Endothelial cell of umbilical vein (primary cell): ENCODE data around the gene NUDC. TPM values are rescaled to one million over a fixed set of nuclear protein-coding genes. Genes with fewer than 3 reads are reported as not detected.

Experiments used
- BruUV-seq: library from RNA; stranded (reverse); fragments of 400-500 nt; replicated peaks from 2 replicates; lab custom pipeline; 2021; lab: Mats Ljungman, UMichigan
- CTCF ChIA-PET: fragments of 300-600, 350-600 bp; sonication (Branson Sonifier 250); formaldehyde crosslinking; loops from one replicate; lab custom pipeline; 2021; ENCODE audit warnings: antibody characterized with exemption, inconsistent platforms; lab: Charles Lee
- POLR2A ChIA-PET: fragments of 300-600, 350-600 bp; sonication (Branson Sonifier 250); formaldehyde crosslinking; loops from one replicate; lab custom pipeline; 2021; ENCODE audit warnings: antibody characterized with exemption, inconsistent platforms; lab: Charles Lee
- DNase-seq: peaks from one replicate; pipeline ENCODE4 v3.0.0-alpha.2; 2011; ENCODE audit warnings: low read depth, low spot score
- FAIRE-seq: peaks from 2 replicates; lab custom pipeline; 2011; peaks lifted over from hg19 to GRCh38; lab: Jason Lieb, UNC
- H2AFZ ChIP-seq: 2 replicates; pipeline ENCODE4 v1.6.0; 2012; ENCODE audit warnings: low read depth, low read length, control low read depth, inconsistent platforms
- H3K27ac ChIP-seq: 2 replicates; pipeline ENCODE4 v1.5.1; 2011; ENCODE audit warnings: low read depth, mild to moderate bottlenecking, control low read depth, low read length, moderate library complexity; ENCODE audit not compliant: insufficient read depth
- H3K27me3 ChIP-seq, 2 experiments: 2 replicates each; pipeline versions ENCODE4 v1.6.0 to v1.6.1; 2011; ENCODE audit warnings: low read length in 2 of 2, mixed read lengths in 1 of 2; ENCODE audit not compliant: control insufficient read depth in 2 of 2, insufficient read depth in 2 of 2
- H3K36me3 ChIP-seq, 2 experiments: 2 replicates in 1 of 2; 3 replicates in 1 of 2; pipeline ENCODE4 v1.5.1; 2011; ENCODE audit warnings: low read length in 2 of 2, mild to moderate bottlenecking in 1 of 2, moderate library complexity in 1 of 2; ENCODE audit not compliant: control insufficient read depth in 2 of 2, insufficient read depth in 2 of 2; ENCODE audit errors: extremely low read depth in 1 of 2
- H3K4me1 ChIP-seq: 3 replicates; pipeline ENCODE4 v1.5.1; 2011; ENCODE audit warnings: mild to moderate bottlenecking, low read length; ENCODE audit not compliant: control insufficient read depth, insufficient read depth; ENCODE audit errors: extremely low read depth
- H3K4me2 ChIP-seq: 2 replicates; pipeline ENCODE4 v1.6.1; 2011; ENCODE audit warnings: low read length, control low read depth, mixed read lengths; ENCODE audit not compliant: insufficient read depth
- H3K4me3 ChIP-seq, 3 experiments: fragments of 200-600 bp in 1 of 3; sonication (generic), shearing (Covaris generic) in 1 of 3; replicated peaks in 1 of 3; 2 replicates each; pipeline ENCODE4 v1.5.1; 2011 to 2016; ENCODE audit warnings: control low read depth in 3 of 3, low read length in 3 of 3, mild to moderate bottlenecking in 2 of 3, inconsistent platforms in 1 of 3, low read depth in 1 of 3, moderate library complexity in 1 of 3; ENCODE audit not compliant: insufficient read depth in 1 of 3
- H3K79me2 ChIP-seq: 2 replicates; pipeline ENCODE4 v1.6.0; 2012; ENCODE audit warnings: low read length, inconsistent platforms; ENCODE audit not compliant: control insufficient read depth, insufficient read depth
- H3K9ac ChIP-seq: replicated peaks from 2 replicates; pipeline ENCODE3; 2011; ENCODE audit warnings: low read length, control low read depth; ENCODE audit not compliant: insufficient read depth; ENCODE audit errors: extremely low read depth
- H3K9me1 ChIP-seq: replicated peaks from 3 replicates; pipeline ENCODE4 v1.6.0; 2011; ENCODE audit warnings: mild to moderate bottlenecking, low read length; ENCODE audit not compliant: control insufficient read depth, insufficient read depth; ENCODE audit errors: extremely low read depth
- H3K9me3 ChIP-seq: replicated peaks from 2 replicates; pipeline ENCODE4 v1.5.1; 2012; ENCODE audit warnings: low read length, inconsistent platforms; ENCODE audit not compliant: control insufficient read depth, insufficient read depth
- H4K20me1 ChIP-seq: replicated peaks from 2 replicates; pipeline ENCODE3; 2011; ENCODE audit warnings: mild to moderate bottlenecking, low read length; ENCODE audit not compliant: control insufficient read depth, insufficient read depth; ENCODE audit errors: extremely low read depth
- EZH2 ChIP-seq: IDR thresholded peaks from 2 replicates; pipeline ENCODE4 v1.6.1; 2012; ENCODE audit warnings: borderline replicate concordance, low read depth, mild to moderate bottlenecking, moderate library complexity, low read length, inconsistent platforms; ENCODE audit not compliant: severe bottlenecking
- FOS ChIP-seq: IDR thresholded peaks from 2 replicates; pipeline ENCODE4 v1.6.1; 2011; ENCODE audit warnings: mild to moderate bottlenecking, low read length, moderate library complexity, borderline replicate concordance; ENCODE audit not compliant: insufficient read depth
- GATA2 ChIP-seq: IDR thresholded peaks from 2 replicates; pipeline ENCODE4 v1.7.0; 2011; ENCODE audit warnings: low read depth, mild to moderate bottlenecking, moderate library complexity, mixed read lengths, low read length; ENCODE audit not compliant: insufficient read length, insufficient read depth
- JUN ChIP-seq: IDR thresholded peaks from 2 replicates; pipeline ENCODE4 v1.6.1; 2011; ENCODE audit warnings: borderline replicate concordance, low read depth; ENCODE audit not compliant: insufficient read length, insufficient read depth
- MYC ChIP-seq: IDR thresholded peaks from one replicate; pipeline ENCODE4 v1.6.1; 2011; ENCODE audit warnings: mild to moderate bottlenecking, low read depth, low read length
- POLR2AphosphoS5 ChIP-seq: IDR thresholded peaks from 2 replicates; pipeline ENCODE4 v1.6.1; 2012; ENCODE audit warnings: low read depth, mild to moderate bottlenecking, control low read depth, low read length, moderate library complexity; ENCODE audit not compliant: insufficient read depth
- dilution Hi-C: fragments of 300-500 bp; cut with MboI; formaldehyde crosslinking; loops from one replicate; pipeline ENCODE4 v1.15.0; 2019; ENCODE audit warnings: low sequenced_read_pairs; ENCODE audit not compliant: extremely low pct_ligation_motif_present
- intact Hi-C: fragments of 100-400 bp; cut with micrococcal nuclease; formaldehyde crosslinking; loops from one replicate; pipeline ENCODE4 v1.10.0; 2022
- polyA plus RNA-seq, 4 experiments: library from polyadenylated mRNA; depleted of rRNA in 3 of 4; stranded (reverse) in 3 of 4; unstranded in 1 of 4; fragments of >200 nt; gene quantifications; 2 replicates each; pipeline versions ENCODE4 v1.2.1 to v1.2.3, GENCODE V29; 2011 to 2012; ENCODE audit warnings: missing spikeins in 1 of 4
- total RNA-seq: library from RNA; stranded (reverse); gene quantifications from 2 replicates; pipeline ENCODE4 v1.2.3, GENCODE V29; 2021
- TF ChIP-seq, protein P1 (sequence below): IDR thresholded peaks from 2 replicates; pipeline ENCODE4 v1.6.1; 2011; ENCODE audit not compliant: insufficient read depth, insufficient read length
- TF ChIP-seq, protein P2 (sequence below), 2 donors: IDR thresholded peaks; 1 replicate in 1 of 2; 2 replicates in 1 of 2; pipeline ENCODE4 v1.5.1; 2011; ENCODE audit warnings: low read length in 2 of 2, mild to moderate bottlenecking in 2 of 2, moderate library complexity in 2 of 2, control low read depth in 1 of 2, inconsistent platforms in 1 of 2, low read depth in 1 of 2; ENCODE audit not compliant: insufficient read depth in 1 of 2; ENCODE audit errors: extremely low read depth in 1 of 2

The NUDC gene
- total and polyA plus RNA-seq, 2 donors (not counting 3 experiments of a cell fraction or from before 2014, with no cell fraction given), result 42.5 to 102 TPM

DNA sequence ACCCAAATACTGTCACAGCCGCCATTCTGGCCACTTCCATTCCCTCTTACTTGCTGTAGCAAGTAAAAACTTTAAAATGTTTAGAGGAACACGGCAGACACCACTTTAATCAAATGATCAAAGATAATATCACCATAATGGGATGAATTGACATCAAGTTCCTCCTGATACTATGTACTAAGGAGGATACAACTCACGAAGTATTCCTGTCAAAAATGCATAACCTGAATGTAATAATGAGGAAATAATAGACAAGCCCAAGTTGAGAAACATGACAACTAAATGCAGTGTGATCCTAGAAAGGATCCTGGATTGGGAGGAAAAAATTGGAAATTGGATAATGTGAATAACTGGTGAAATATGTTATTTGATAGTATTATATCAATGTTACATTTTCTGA lies 34.8 kb downstream of the NUDC start:
- Histone ChIP-seq H3K9me1 (no peaks in the 10 kb centered on the region), H3K9me3 (no peaks in the 10 kb centered on the region), H3K9ac (no peak overlapping the region), H3K27me3 (peaks cover 22 to 24% of the 10 kb centered on the region in 2 experiments), H2AFZ (no peak overlapping the region), H3K4me2 (no peak overlapping the region), H3K79me2 (no peaks in the 10 kb centered on the region), H4K20me1 (no peaks in the 10 kb centered on the region), H3K36me3 (no peaks in the 10 kb centered on the region), H3K4me1 (no peaks in the 10 kb centered on the region), H3K27ac (no peak overlapping the region), H3K4me3 (no peak overlapping the region)
- ChIA-PET POLR2A (no interaction called here), CTCF (interaction anchor here (1.0 kb wide), 1 partner anchor 11 kb away, joined by 5 read pairs; no protein-coding TSS in a partner anchor)
- DNase-seq, result no peak
- BruUV-seq, result no TSS peak
- no peak for FAIRE-seq
- TF ChIP-seq MYC (no peak), GATA2 (no peak), POLR2AphosphoS5 (no peak), EZH2 (no peak), JUN (no peak), FOS (no peak)
- TF ChIP-seq, protein P1, sequence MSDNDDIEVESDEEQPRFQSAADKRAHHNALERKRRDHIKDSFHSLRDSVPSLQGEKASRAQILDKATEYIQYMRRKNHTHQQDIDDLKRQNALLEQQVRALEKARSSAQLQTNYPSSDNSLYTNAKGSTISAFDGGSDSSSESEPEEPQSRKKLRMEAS, result no peak
- TF ChIP-seq, protein P2, sequence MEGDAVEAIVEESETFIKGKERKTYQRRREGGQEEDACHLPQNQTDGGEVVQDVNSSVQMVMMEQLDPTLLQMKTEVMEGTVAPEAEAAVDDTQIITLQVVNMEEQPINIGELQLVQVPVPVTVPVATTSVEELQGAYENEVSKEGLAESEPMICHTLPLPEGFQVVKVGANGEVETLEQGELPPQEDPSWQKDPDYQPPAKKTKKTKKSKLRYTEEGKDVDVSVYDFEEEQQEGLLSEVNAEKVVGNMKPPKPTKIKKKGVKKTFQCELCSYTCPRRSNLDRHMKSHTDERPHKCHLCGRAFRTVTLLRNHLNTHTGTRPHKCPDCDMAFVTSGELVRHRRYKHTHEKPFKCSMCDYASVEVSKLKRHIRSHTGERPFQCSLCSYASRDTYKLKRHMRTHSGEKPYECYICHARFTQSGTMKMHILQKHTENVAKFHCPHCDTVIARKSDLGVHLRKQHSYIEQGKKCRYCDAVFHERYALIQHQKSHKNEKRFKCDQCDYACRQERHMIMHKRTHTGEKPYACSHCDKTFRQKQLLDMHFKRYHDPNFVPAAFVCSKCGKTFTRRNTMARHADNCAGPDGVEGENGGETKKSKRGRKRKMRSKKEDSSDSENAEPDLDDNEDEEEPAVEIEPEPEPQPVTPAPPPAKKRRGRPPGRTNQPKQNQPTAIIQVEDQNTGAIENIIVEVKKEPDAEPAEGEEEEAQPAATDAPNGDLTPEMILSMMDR (IDR thresholded peaks at IDR 0.05; ENCODE audit: extremely low read depth in 1 of 2, insufficient read depth in 1 of 2, low read depth in 1 of 2, low read length in 2 of 2), result no peak
- dilution Hi-C loops (no loop called here), intact Hi-C loops (no loop called here)
